Prostate gland (tissue), 2 donors: Measurements from ENCODE around the gene PDE9A.

ENCODE experiments used
- CTCF ChIP-seq, 4 experiments: fragments of 200-600 bp in 2 of 4; fragments of 450-650 bp in 2 of 4; sonication (generic) in 2 of 4; IDR thresholded peaks; 1 replicate in 3 of 4; 2 replicates in 1 of 4; pipeline ENCODE4 v1.5.1; 2016 to 2019; ENCODE audit warnings: antibody characterized with exemption in 4 of 4, mild to moderate bottlenecking in 2 of 4, moderate library complexity in 2 of 4
- POLR2A ChIP-seq: fragments of 450-650 bp; IDR thresholded peaks from one replicate; pipeline ENCODE4 v1.6.1; 2016; ENCODE audit warnings: antibody characterized with exemption, mild to moderate bottlenecking

- TF ChIP-seq POLR2A (no peak), CTCF (IDR thresholded peaks at IDR 0.05) (no peak)
These were observed 28.5 kb upstream of the PDE9A start for GRCh38 chr21:42624936-42625335.
